GM12878 (cell line): ENCODE measurements around the gene DNAAF5.

Experiments used
- E2F8 ChIP-seq: fragments of 450-650 bp; IDR thresholded peaks from 2 replicates; pipeline ENCODE4 v1.6.1; 2018; ENCODE audit warnings: mild to moderate bottlenecking, low read depth, moderate library complexity; ENCODE audit not compliant: partially characterized antibody
- JUND ChIP-seq: IDR thresholded peaks from 2 replicates; pipeline ENCODE4 v1.6.1; 2012; ENCODE audit warnings: low read depth, mild to moderate bottlenecking, low read length, improper control_type of control experiment, moderate library complexity
- MLLT1 ChIP-seq: fragments of 450-650 bp; IDR thresholded peaks from 2 replicates; pipeline ENCODE4 v1.6.1; 2016; ENCODE audit warnings: mild to moderate bottlenecking
- POLR2A ChIP-seq: IDR thresholded peaks from 2 replicates; pipeline ENCODE4 v1.6.1; 2011; ENCODE audit warnings: low read depth, mild to moderate bottlenecking, low read length

GRCh38 chr7:781186-781849 lies 54.8 kb downstream of the DNAAF5 start:
- TF ChIP-seq E2F8 (no peak), JUND (no peak), MLLT1 (no peak), POLR2A (no peak)
